WTC11 (cell line): ENCODE results near the gene MAGEF1.

Experiments
- ATF2 ChIP-seq: sonication (generic); formaldehyde crosslinking; IDR thresholded peaks from 2 replicates; pipeline ENCODE4 v1.8.1; 2022; ENCODE audit warnings: low read depth, missing genetic modification reagents, borderline replicate concordance
- CREB1 ChIP-seq: sonication (generic); formaldehyde crosslinking; IDR thresholded peaks from 2 replicates; pipeline ENCODE4 v1.8.0; 2023; ENCODE audit warnings: mild to moderate bottlenecking, missing genetic modification reagents
- CREM ChIP-seq: sonication (generic); formaldehyde crosslinking; IDR thresholded peaks from 2 replicates; pipeline ENCODE4 v1.8.1; 2022; ENCODE audit warnings: mild to moderate bottlenecking, missing genetic modification reagents, moderate library complexity
- FOXP1 ChIP-seq: sonication (generic); formaldehyde crosslinking; IDR thresholded peaks from 2 replicates; pipeline ENCODE4 v1.8.0; 2022; ENCODE audit warnings: missing genetic modification reagents, mild to moderate bottlenecking, moderate library complexity, borderline replicate concordance
- GABPB1 ChIP-seq: sonication (generic); formaldehyde crosslinking; IDR thresholded peaks from 2 replicates; pipeline ENCODE4 v1.8.1; 2023; ENCODE audit warnings: mild to moderate bottlenecking, missing genetic modification reagents
- JUN ChIP-seq: sonication (generic); formaldehyde crosslinking; IDR thresholded peaks from 2 replicates; pipeline ENCODE4 v1.8.0; 2023; ENCODE audit warnings: mild to moderate bottlenecking, missing genetic modification reagents
- NR2C2 ChIP-seq: sonication (generic); formaldehyde crosslinking; IDR thresholded peaks from 2 replicates; pipeline ENCODE4 v1.8.0; 2022; ENCODE audit warnings: mild to moderate bottlenecking, missing genetic modification reagents
- NR3C1 ChIP-seq: sonication (generic); formaldehyde crosslinking; conservative IDR thresholded peaks from 2 replicates; pipeline ENCODE4 v1.8.1; 2023; ENCODE audit warnings: low read depth, mild to moderate bottlenecking, missing genetic modification reagents
- SMAD3 ChIP-seq: sonication (generic); formaldehyde crosslinking; IDR thresholded peaks from 2 replicates; pipeline ENCODE4 v1.8.0; 2022; ENCODE audit warnings: missing genetic modification reagents, mild to moderate bottlenecking, borderline replicate concordance
- USF2 ChIP-seq: sonication (generic); formaldehyde crosslinking; IDR thresholded peaks from 2 replicates; pipeline ENCODE4 v1.8.1; 2023; ENCODE audit warnings: mild to moderate bottlenecking, missing genetic modification reagents, moderate library complexity
- ZNF121 ChIP-seq: sonication (generic); formaldehyde crosslinking; IDR thresholded peaks from 2 replicates; pipeline ENCODE4 v1.8.0; 2023; ENCODE audit warnings: missing genetic modification reagents
- ZNF416 ChIP-seq: fragments of 250-450 bp; sonication (Bioruptor Pico); IDR thresholded peaks from 2 replicates; pipeline ENCODE4 v1.9.0; 2021; ENCODE audit warnings: mild to moderate bottlenecking, inconsistent platforms
- TF ChIP-seq, protein P1 (sequence below): fragments of 200-600 bp; IDR thresholded peaks from 2 replicates; pipeline ENCODE4 v1.8.0; 2022; ENCODE audit warnings: antibody characterized with exemption
- TF ChIP-seq, protein P2 (sequence below): sonication (generic); formaldehyde crosslinking; IDR thresholded peaks from 2 replicates; pipeline ENCODE4 v1.8.0; 2022; ENCODE audit warnings: mild to moderate bottlenecking, missing genetic modification reagents

DNA sequence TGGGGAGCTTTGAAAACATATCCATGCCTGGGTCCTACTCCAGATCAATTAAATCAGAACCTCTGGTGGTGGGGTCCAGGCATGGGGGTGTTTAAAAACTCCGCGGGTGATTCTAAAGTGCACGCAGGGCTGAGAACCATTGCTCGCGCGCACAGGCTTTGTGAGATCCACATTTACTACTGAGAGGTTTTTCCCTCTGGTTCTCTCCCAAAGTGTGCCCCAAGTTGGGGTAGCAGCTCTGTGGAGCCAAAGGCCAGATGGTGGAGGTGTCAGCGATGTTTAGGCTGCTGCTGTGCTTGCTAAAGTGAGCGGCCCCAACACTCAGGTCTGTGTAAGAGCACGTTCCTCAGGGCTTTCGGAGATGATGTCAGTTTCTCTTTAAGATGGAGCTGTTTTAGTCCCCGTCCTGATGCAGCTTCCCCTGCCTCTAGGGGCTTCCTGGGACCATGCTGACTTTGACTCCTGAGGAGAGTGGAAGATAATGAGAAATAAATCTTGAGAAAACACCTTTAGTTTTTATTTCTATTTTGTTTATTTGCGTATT, 13.4 kb upstream of the MAGEF1 start:
- TF ChIP-seq FOXP1 (CRISPR knock-in tag) (no peak), CREB1 (CRISPR knock-in tag) (no peak), GABPB1 (no peak), ZNF416 (no peak), JUN (no peak), SMAD3 (CRISPR knock-in tag) (no peak), NR2C2 (CRISPR knock-in tag) (no peak), NR3C1 (CRISPR knock-in tag) (no peak), USF2 (CRISPR knock-in tag) (no peak), ZNF121 (CRISPR knock-in tag) (no peak), CREM (CRISPR knock-in tag) (no peak), ATF2 (no peak)
- TF ChIP-seq, protein P1, sequence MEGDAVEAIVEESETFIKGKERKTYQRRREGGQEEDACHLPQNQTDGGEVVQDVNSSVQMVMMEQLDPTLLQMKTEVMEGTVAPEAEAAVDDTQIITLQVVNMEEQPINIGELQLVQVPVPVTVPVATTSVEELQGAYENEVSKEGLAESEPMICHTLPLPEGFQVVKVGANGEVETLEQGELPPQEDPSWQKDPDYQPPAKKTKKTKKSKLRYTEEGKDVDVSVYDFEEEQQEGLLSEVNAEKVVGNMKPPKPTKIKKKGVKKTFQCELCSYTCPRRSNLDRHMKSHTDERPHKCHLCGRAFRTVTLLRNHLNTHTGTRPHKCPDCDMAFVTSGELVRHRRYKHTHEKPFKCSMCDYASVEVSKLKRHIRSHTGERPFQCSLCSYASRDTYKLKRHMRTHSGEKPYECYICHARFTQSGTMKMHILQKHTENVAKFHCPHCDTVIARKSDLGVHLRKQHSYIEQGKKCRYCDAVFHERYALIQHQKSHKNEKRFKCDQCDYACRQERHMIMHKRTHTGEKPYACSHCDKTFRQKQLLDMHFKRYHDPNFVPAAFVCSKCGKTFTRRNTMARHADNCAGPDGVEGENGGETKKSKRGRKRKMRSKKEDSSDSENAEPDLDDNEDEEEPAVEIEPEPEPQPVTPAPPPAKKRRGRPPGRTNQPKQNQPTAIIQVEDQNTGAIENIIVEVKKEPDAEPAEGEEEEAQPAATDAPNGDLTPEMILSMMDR, result no peak
- TF ChIP-seq, protein P2, sequence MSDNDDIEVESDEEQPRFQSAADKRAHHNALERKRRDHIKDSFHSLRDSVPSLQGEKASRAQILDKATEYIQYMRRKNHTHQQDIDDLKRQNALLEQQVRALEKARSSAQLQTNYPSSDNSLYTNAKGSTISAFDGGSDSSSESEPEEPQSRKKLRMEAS, result no peak
